Measurements from ENCODE around the gene SPINK4.
A peak's percentile ranks its signal among the peaks of the same experiment; 100 is the strongest.

SPINK4 gene

GRCh38 chr9:33260372-33260771 is 20.4 kb downstream of the SPINK4 start:
- no peak for DNase-seq

- DNase-seq: peak; percentile 22 to 40
Measured at GRCh38 chr9:33263131-33264002, 23.4 kb downstream of the SPINK4 start.

GRCh38 chr9:33264003-33264472 is 24.1 kb downstream of the SPINK4 start:
- DNase-seq: peak; percentile 23 to 27

- DNase-seq: peak; percentile 100
Measured at GRCh38 chr9:33264473-33265177, 24.7 kb downstream of the SPINK4 start, which contains the start of the genes BAG1 and CHMP5. TSS of gene BAG1 (minus strand) at chr9:33264708. TSS of gene CHMP5 (plus strand) at chr9:33265049. CDS start at chr9:33265079, 30 bp downstream.

GRCh38 chr9:33265211-33265865 is 25.4 kb downstream of the SPINK4 start:
- peak; percentile 48 to 52 for DNase-seq

GRCh38 chr9:33267151-33267767 is 27.3 kb downstream of the SPINK4 start:
- no peak for DNase-seq

- no peak for DNase-seq
Measured at GRCh38 chr9:33270146-33270545, 30.2 kb downstream of the SPINK4 start.

- DNase-seq: no peak
Measured at GRCh38 chr9:33272061-33272460, 32.1 kb downstream of the SPINK4 start.

- DNase-seq: no peak
Measured at GRCh38 chr9:33273266-33273971, 33.5 kb downstream of the SPINK4 start.

GRCh38 chr9:33273972-33274328 is 34.0 kb downstream of the SPINK4 start:
- no peak for DNase-seq

- no peak for DNase-seq
Measured at GRCh38 chr9:33277484-33277883, 37.5 kb downstream of the SPINK4 start.

- DNase-seq: no peak
Measured at GRCh38 chr9:33285502-33285901, 45.5 kb downstream of the SPINK4 start.

GRCh38 chr9:33287087-33287490 is 47.1 kb downstream of the SPINK4 start:
- peak; percentile 67 to 80 for DNase-seq

GRCh38 chr9:33288235-33288634 is 48.3 kb downstream of the SPINK4 start:
- DNase-seq: no peak

GRCh38 chr9:33288828-33289483 is 49.0 kb downstream of the SPINK4 start:
- DNase-seq: no peak

- peak; percentile 5 to 9 for DNase-seq
Measured at GRCh38 chr9:33289496-33289895, 49.5 kb downstream of the SPINK4 start.

- DNase-seq: no peak
Measured at GRCh38 chr9:33289936-33290246, 49.9 kb downstream of the SPINK4 start.

- peak; percentile 98 to 99 for DNase-seq
Measured at GRCh38 chr9:33290247-33291030, 50.5 kb downstream of the SPINK4 start, which contains the start of gene NFX1. TSS of gene NFX1 (plus strand) at chr9:33290516. CDS start at chr9:33290573, 57 bp downstream.

GRCh38 chr9:33291031-33291397 is 51.0 kb downstream of the SPINK4 start:
- DNase-seq: no peak

- DNase-seq: no peak
Measured at GRCh38 chr9:33291901-33292300, 51.9 kb downstream of the SPINK4 start.

- DNase-seq: no peak
Measured at GRCh38 chr9:33293782-33294181, 53.8 kb downstream of the SPINK4 start.
